Measurements from ENCODE around the gene SULT1C4. TPM values are rescaled to one million over a fixed set of nuclear protein-coding genes. Genes with fewer than 3 reads are reported as not detected.

The SULT1C4 gene
- polyA plus RNA-seq, 1 donor from 2014 or later: not detected

DNA sequence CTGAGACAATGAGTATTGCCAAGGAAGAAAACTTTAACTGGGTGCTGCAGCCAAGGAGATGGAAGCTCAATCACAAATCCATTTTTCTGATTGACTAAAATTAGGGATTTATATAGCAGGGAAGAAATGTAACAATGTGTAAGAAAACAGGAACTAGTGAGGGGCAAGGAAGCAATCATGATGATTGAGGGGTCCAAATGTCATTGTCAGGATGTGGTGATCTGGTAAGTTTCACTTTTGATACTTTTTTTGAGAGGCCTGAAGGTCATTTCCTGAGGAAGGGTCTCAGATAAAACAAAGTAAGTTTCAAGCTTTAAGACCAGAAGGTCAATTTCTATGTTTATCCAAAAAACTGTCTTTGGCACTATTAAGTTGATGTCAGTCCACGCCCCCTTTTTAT, 59.2 kb downstream of the SULT1C4 start:
- H3K9me2 ChIP-seq (ENCODE audit: insufficient read depth, low read length): no peaks in the 10 kb centered on the region
- no peaks in the 10 kb centered on the region for H4K20me1 ChIP-seq (ENCODE audit: insufficient read depth)
- no peak overlapping the region for H2AFZ ChIP-seq (ENCODE audit: low read depth, low read length)
- H3K79me2 ChIP-seq (replicated peaks; ENCODE audit: insufficient read depth, low read length): no peaks in the 10 kb centered on the region
- no peaks in the 10 kb centered on the region for H3K9me3 ChIP-seq (ENCODE audit: low read length)
- H3K9ac ChIP-seq (ENCODE audit: low read length): no peak overlapping the region
- H3K27me3 ChIP-seq (ENCODE audit: insufficient read depth, low read depth, low read length): no peaks in the 10 kb centered on the region
- no peak overlapping the region for H3K4me2 ChIP-seq (ENCODE audit: low read length)
- no peaks in the 10 kb centered on the region for H3K36me3 ChIP-seq (ENCODE audit: insufficient read depth, low read length)
- no peak overlapping the region for H3K4me3 ChIP-seq (ENCODE audit: low read length)
- H3K27ac ChIP-seq (ENCODE audit: low read length): no peak overlapping the region
- no peak for TF ChIP-seq SMC3 (conservative IDR thresholded peaks at IDR 0.05; ENCODE audit: poor library complexity)
- TF ChIP-seq EP300 (conservative IDR thresholded peaks at IDR 0.05; ENCODE audit: poor library complexity, severe bottlenecking): no peak
- TF ChIP-seq, protein P1, sequence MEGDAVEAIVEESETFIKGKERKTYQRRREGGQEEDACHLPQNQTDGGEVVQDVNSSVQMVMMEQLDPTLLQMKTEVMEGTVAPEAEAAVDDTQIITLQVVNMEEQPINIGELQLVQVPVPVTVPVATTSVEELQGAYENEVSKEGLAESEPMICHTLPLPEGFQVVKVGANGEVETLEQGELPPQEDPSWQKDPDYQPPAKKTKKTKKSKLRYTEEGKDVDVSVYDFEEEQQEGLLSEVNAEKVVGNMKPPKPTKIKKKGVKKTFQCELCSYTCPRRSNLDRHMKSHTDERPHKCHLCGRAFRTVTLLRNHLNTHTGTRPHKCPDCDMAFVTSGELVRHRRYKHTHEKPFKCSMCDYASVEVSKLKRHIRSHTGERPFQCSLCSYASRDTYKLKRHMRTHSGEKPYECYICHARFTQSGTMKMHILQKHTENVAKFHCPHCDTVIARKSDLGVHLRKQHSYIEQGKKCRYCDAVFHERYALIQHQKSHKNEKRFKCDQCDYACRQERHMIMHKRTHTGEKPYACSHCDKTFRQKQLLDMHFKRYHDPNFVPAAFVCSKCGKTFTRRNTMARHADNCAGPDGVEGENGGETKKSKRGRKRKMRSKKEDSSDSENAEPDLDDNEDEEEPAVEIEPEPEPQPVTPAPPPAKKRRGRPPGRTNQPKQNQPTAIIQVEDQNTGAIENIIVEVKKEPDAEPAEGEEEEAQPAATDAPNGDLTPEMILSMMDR (IDR thresholded peaks at IDR 0.05; ENCODE audit: poor library complexity, severe bottlenecking): no peak
- TF ChIP-seq MXI1 (conservative IDR thresholded peaks at IDR 0.05; ENCODE audit: poor library complexity, severe bottlenecking): no peak
- no peaks in the 10 kb centered on the region for H3F3A ChIP-seq (ENCODE audit: insufficient read depth, low read length, poor library complexity, severe bottlenecking)

Small RNA genes lying within 50 kb of the gene (small RNA-seq; reads per million reads assigned to genes)
- gene SMIM12P1: 0 reads per million in 3 experiments

Other genes with a start within 250 kb of the SULT1C4 start
- not detected in 2 replicates for gene SULT1C3, start 138.0 kb upstream of the SULT1C4 start, polyA plus RNA-seq
- 0.12 TPM in 1 of 2 replicates, not detected in the other for gene SULT1C2, start 89.1 kb upstream of the SULT1C4 start, polyA plus RNA-seq
- gene GCC2, start 71.3 kb downstream of the SULT1C4 start, polyA plus RNA-seq: 18.6 and 23.6 TPM in 2 replicates
- gene LIMS1, start 156.5 kb downstream of the SULT1C4 start, polyA plus RNA-seq: 8.2 and 12.3 TPM in 2 replicates

All from neural cell (in vitro differentiated cells).